Memory B cell (primary cell): ENCODE measurements around the gene TDRD15.
"Not testable (repeated sequence)": the region's sequence is repeated elsewhere in the genome, so short reads cannot be mapped to it uniquely, and the experiment has no call there.

Experiments used
- ATAC-seq: fragments of 150-1000 bp; cut with Tn5 transposase; 2 replicates; pipeline ENCODE4 v1.10.0; 2021; ENCODE audit warnings: low read depth, mild to moderate bottlenecking, moderate library complexity
- DNase-seq, 2 donors: peaks; one replicate each; pipeline ENCODE4 v3.0.0; 2022; ENCODE audit warnings: low spot score in 2 of 2
- H3K27ac Mint-ChIP-seq: one replicate; pipeline ENCODE4 v1.8.0; 2022; ENCODE audit warnings: mild to moderate bottlenecking, moderate library complexity, mixed read lengths
- H3K27me3 Mint-ChIP-seq: one replicate; pipeline ENCODE4 v1.8.0; 2022; ENCODE audit warnings: mixed read lengths
- H3K36me3 Mint-ChIP-seq: one replicate; pipeline ENCODE4 v1.8.0; 2022; ENCODE audit warnings: mild to moderate bottlenecking, mixed read lengths
- H3K4me1 Mint-ChIP-seq: one replicate; pipeline ENCODE4 v1.8.0; 2022; ENCODE audit warnings: mixed read lengths
- H3K4me3 Mint-ChIP-seq: one replicate; pipeline ENCODE4 v1.8.0; 2022; ENCODE audit warnings: mild to moderate bottlenecking, moderate library complexity, mixed read lengths
- H3K9me3 Mint-ChIP-seq: one replicate; pipeline ENCODE4 v1.8.0; 2022; ENCODE audit warnings: mixed read lengths

TDRD15 gene

GRCh38 chr2:21123473-21124393 lies at the start of gene TDRD15:
TSS of gene TDRD15 (plus strand) at chr2:21123968. CDS start at chr2:21137468, 13,500 bp downstream.
- Mint-ChIP-seq H3K4me3 (no peak within 1 kb of the TSS), H3K27ac (no peak within 1 kb of the TSS), H3K36me3 (no peaks in the 10 kb centered on the region), H3K27me3 (peaks cover 2% of the 10 kb centered on the region), H3K4me1 (no peaks in the 10 kb centered on the region), H3K9me3 (no peaks in the 10 kb centered on the region)
- no peak for DNase-seq
- no peak for ATAC-seq

GRCh38 chr2:21078296-21078695 lies 45.5 kb upstream of the TDRD15 start:
- Mint-ChIP-seq H3K4me3 (no peak overlapping the region), H3K36me3 (no peaks in the 10 kb centered on the region), H3K9me3 (no peaks in the 10 kb centered on the region), H3K27ac (no peak overlapping the region), H3K4me1 (no peaks in the 10 kb centered on the region), H3K27me3 (peaks cover 2% of the 10 kb centered on the region)
- no peak for DNase-seq
- no peak for ATAC-seq

GRCh38 chr2:21083482-21083881 lies 40.3 kb upstream of the TDRD15 start:
- DNase-seq (no peak), ATAC-seq (no peak)
- H3K27me3 Mint-ChIP-seq: no peaks in the 10 kb centered on the region
- H3K27ac Mint-ChIP-seq: no peak overlapping the region
- H3K9me3 Mint-ChIP-seq: no peaks in the 10 kb centered on the region
- no peak overlapping the region for H3K4me3 Mint-ChIP-seq
- H3K4me1 Mint-ChIP-seq: no peaks in the 10 kb centered on the region
- H3K36me3 Mint-ChIP-seq: no peaks in the 10 kb centered on the region

- Mint-ChIP-seq H3K9me3 (no peaks in the 10 kb centered on the region), H3K4me3 (no peak overlapping the region), H3K4me1 (no peaks in the 10 kb centered on the region), H3K27ac (no peak overlapping the region), H3K36me3 (no peaks in the 10 kb centered on the region), H3K27me3 (no peaks in the 10 kb centered on the region)
- no peak for DNase-seq
- no peak for ATAC-seq
Measured at GRCh38 chr2:21084401-21084800, 39.4 kb upstream of the TDRD15 start.

GRCh38 chr2:21092308-21092869 lies 31.4 kb upstream of the TDRD15 start:
- Mint-ChIP-seq H3K4me1 (no peaks in the 10 kb centered on the region), H3K36me3 (no peaks in the 10 kb centered on the region), H3K9me3 (no peaks in the 10 kb centered on the region), H3K27me3 (peaks cover 2% of the 10 kb centered on the region), H3K4me3 (no peak overlapping the region), H3K27ac (no peak overlapping the region)
- DNase-seq: no peak
- ATAC-seq: no peak

- no peaks in the 10 kb centered on the region for H3K36me3 Mint-ChIP-seq
- H3K9me3 Mint-ChIP-seq: no peaks in the 10 kb centered on the region
- no peak overlapping the region for H3K27ac Mint-ChIP-seq
- ATAC-seq (no peak), DNase-seq (no peak)
- no peak overlapping the region for H3K4me3 Mint-ChIP-seq
- H3K27me3 Mint-ChIP-seq: peaks cover 4% of the 10 kb centered on the region
- H3K4me1 Mint-ChIP-seq: no peaks in the 10 kb centered on the region
Measured at GRCh38 chr2:21095178-21095577, 28.6 kb upstream of the TDRD15 start.

GRCh38 chr2:21095714-21096113 lies 28.1 kb upstream of the TDRD15 start:
- H3K9me3 Mint-ChIP-seq: no peaks in the 10 kb centered on the region
- ATAC-seq: no peak

GRCh38 chr2:21096458-21096857 lies 27.3 kb upstream of the TDRD15 start:
- no peak overlapping the region for H3K4me3 Mint-ChIP-seq
- H3K9me3 Mint-ChIP-seq: no peaks in the 10 kb centered on the region
- H3K36me3 Mint-ChIP-seq: no peaks in the 10 kb centered on the region
- peaks cover 4% of the 10 kb centered on the region for H3K27me3 Mint-ChIP-seq
- no peak overlapping the region for H3K27ac Mint-ChIP-seq
- DNase-seq (no peak), ATAC-seq (no peak)
- H3K4me1 Mint-ChIP-seq: no peaks in the 10 kb centered on the region

More at GRCh38 chr2:21095714-21096113, 28.1 kb upstream of the TDRD15 start:
- DNase-seq: no peak
- Mint-ChIP-seq H3K36me3 (no peaks in the 10 kb centered on the region), H3K4me1 (no peaks in the 10 kb centered on the region), H3K27ac (no peak overlapping the region), H3K27me3 (peaks cover 4% of the 10 kb centered on the region), H3K4me3 (no peak overlapping the region)

GRCh38 chr2:21097331-21097730 lies 26.4 kb upstream of the TDRD15 start:
- Mint-ChIP-seq H3K27me3 (peaks cover 4% of the 10 kb centered on the region), H3K4me1 (no peaks in the 10 kb centered on the region), H3K36me3 (no peaks in the 10 kb centered on the region), H3K9me3 (no peaks in the 10 kb centered on the region), H3K4me3 (no peak overlapping the region), H3K27ac (no peak overlapping the region)
- no peak for ATAC-seq
- DNase-seq: no peak

- DNase-seq (no peak), ATAC-seq (no peak)
- H3K4me3 Mint-ChIP-seq: no peak overlapping the region
- H3K36me3 Mint-ChIP-seq: no peaks in the 10 kb centered on the region
- peaks cover 2% of the 10 kb centered on the region for H3K27me3 Mint-ChIP-seq
- H3K9me3 Mint-ChIP-seq: no peaks in the 10 kb centered on the region
- no peak overlapping the region for H3K27ac Mint-ChIP-seq
- H3K4me1 Mint-ChIP-seq: no peaks in the 10 kb centered on the region
Measured at GRCh38 chr2:21098294-21098693, 25.5 kb upstream of the TDRD15 start.

- Mint-ChIP-seq H3K4me1 (peaks cover 2% of the 10 kb centered on the region), H3K27me3 (peaks cover 2% of the 10 kb centered on the region), H3K4me3 (no peak overlapping the region), H3K27ac (no peak overlapping the region), H3K9me3 (no peaks in the 10 kb centered on the region), H3K36me3 (no peaks in the 10 kb centered on the region)
- no peak for ATAC-seq
- DNase-seq: no peak
Measured at GRCh38 chr2:21099281-21099907, 24.4 kb upstream of the TDRD15 start.

GRCh38 chr2:21101514-21102155 lies 22.1 kb upstream of the TDRD15 start:
- Mint-ChIP-seq H3K4me3 (peak overlapping the region; percentile 65), H3K27ac (peak overlapping the region; percentile 28)
- H3K27me3 Mint-ChIP-seq, ATAC-seq, H3K36me3 Mint-ChIP-seq, H3K9me3 Mint-ChIP-seq, H3K4me1 Mint-ChIP-seq, DNase-seq: not testable (repeated sequence)

GRCh38 chr2:21102356-21102755 lies 21.4 kb upstream of the TDRD15 start:
- peaks cover 2% of the 10 kb centered on the region for H3K4me1 Mint-ChIP-seq
- H3K4me3 Mint-ChIP-seq: no peak overlapping the region
- no peaks in the 10 kb centered on the region for H3K9me3 Mint-ChIP-seq
- no peaks in the 10 kb centered on the region for H3K36me3 Mint-ChIP-seq
- no peak overlapping the region for H3K27ac Mint-ChIP-seq
- H3K27me3 Mint-ChIP-seq: peaks cover 2% of the 10 kb centered on the region
- no peak for DNase-seq
- ATAC-seq: no peak

GRCh38 chr2:21103274-21103891 lies 20.4 kb upstream of the TDRD15 start:
- Mint-ChIP-seq H3K36me3 (no peaks in the 10 kb centered on the region), H3K4me1 (peaks cover 2% of the 10 kb centered on the region), H3K27ac (no peak overlapping the region), H3K9me3 (no peaks in the 10 kb centered on the region), H3K4me3 (no peak overlapping the region), H3K27me3 (no peaks in the 10 kb centered on the region)
- no peak for ATAC-seq
- no peak for DNase-seq
